Trophoblast cell (in vitro differentiated cells and primary cell): ENCODE results near the gene GNPTAB.

ENCODE experiments used
- DNase-seq, 2 donors: peaks; one replicate each; pipeline ENCODE4 v3.0.0-alpha.2; 2016
- H2AFZ ChIP-seq: 2 replicates; pipeline ENCODE4 v1.6.1; 2013; ENCODE audit warnings: low read length, moderate library complexity, mild to moderate bottlenecking; ENCODE audit not compliant: insufficient read depth, poor library complexity
- H2AK5ac ChIP-seq: 2 replicates; pipeline ENCODE4 v1.6.1; 2013; ENCODE audit warnings: mild to moderate bottlenecking, low read length
- H2BK120ac ChIP-seq: 2 replicates; pipeline ENCODE4 v1.6.1; 2013; ENCODE audit warnings: low read length, mild to moderate bottlenecking, moderate library complexity; ENCODE audit not compliant: insufficient read depth, poor library complexity
- H2BK12ac ChIP-seq: 2 replicates; pipeline ENCODE4 v1.6.1; 2013; ENCODE audit warnings: mild to moderate bottlenecking, low read length, moderate library complexity
- H2BK5ac ChIP-seq: 2 replicates; pipeline ENCODE4 v1.6.1; 2013; ENCODE audit warnings: low read length, low read depth, moderate library complexity, mild to moderate bottlenecking; ENCODE audit not compliant: poor library complexity
- H3K14ac ChIP-seq: 2 replicates; pipeline ENCODE4 v1.6.1; 2013; ENCODE audit warnings: mild to moderate bottlenecking, low read length
- H3K18ac ChIP-seq: 2 replicates; pipeline ENCODE4 v1.6.1; 2013; ENCODE audit warnings: mild to moderate bottlenecking, low read length
- H3K23ac ChIP-seq: 2 replicates; pipeline ENCODE4 v1.6.1; 2013; ENCODE audit warnings: low read length
- H3K27ac ChIP-seq: 2 replicates; pipeline ENCODE4 v1.5.1; 2013; ENCODE audit warnings: low read depth, mild to moderate bottlenecking, inconsistent platforms, low read length, moderate library complexity
- H3K27me3 ChIP-seq: 2 replicates; pipeline ENCODE4 v1.6.1; 2013; ENCODE audit warnings: inconsistent platforms, mild to moderate bottlenecking, low read length, moderate library complexity; ENCODE audit not compliant: insufficient read depth
- H3K36me3 ChIP-seq, 2 experiments: 1 replicate in 1 of 2; 2 replicates in 1 of 2; pipeline ENCODE4 v1.6.1; 2013; ENCODE audit warnings: low read length in 2 of 2, mild to moderate bottlenecking in 2 of 2, moderate library complexity in 1 of 2; ENCODE audit not compliant: insufficient read depth in 2 of 2, control insufficient read depth in 1 of 2
- H3K4ac ChIP-seq: 2 replicates; pipeline ENCODE4 v1.6.1; 2013; ENCODE audit warnings: low read depth, mild to moderate bottlenecking, low read length, moderate library complexity
- H3K4me1 ChIP-seq, 2 experiments: 1 replicate in 1 of 2; 2 replicates in 1 of 2; pipeline ENCODE4 v1.6.1; 2013; ENCODE audit warnings: low read length in 2 of 2, mild to moderate bottlenecking in 2 of 2, moderate library complexity in 1 of 2; ENCODE audit not compliant: insufficient read depth in 2 of 2, control insufficient read depth in 1 of 2
- H3K4me2 ChIP-seq: 2 replicates; pipeline ENCODE4 v1.6.1; 2013; ENCODE audit warnings: inconsistent platforms, mild to moderate bottlenecking, low read length, moderate library complexity
- H3K4me3 ChIP-seq: 2 replicates; pipeline ENCODE4 v1.5.1; 2013; ENCODE audit warnings: mild to moderate bottlenecking, low read depth, low read length, inconsistent platforms
- H3K79me1 ChIP-seq: one replicate; pipeline ENCODE4 v1.6.1; 2013; ENCODE audit warnings: low read length
- H3K79me2 ChIP-seq: 2 replicates; pipeline ENCODE4 v1.6.1; 2013; ENCODE audit warnings: low read length, mild to moderate bottlenecking; ENCODE audit not compliant: control insufficient read depth, insufficient read depth, poor library complexity
- H3K9ac ChIP-seq: 2 replicates; pipeline ENCODE4 v1.6.1; 2013; ENCODE audit warnings: mild to moderate bottlenecking, low read length
- H3K9me3 ChIP-seq: 2 replicates; pipeline ENCODE4 v1.6.1; 2013; ENCODE audit warnings: low read depth, mild to moderate bottlenecking, control low read depth, inconsistent platforms, low read length; ENCODE audit not compliant: insufficient read depth
- H4K12ac ChIP-seq: 2 replicates; pipeline ENCODE4 v1.6.1; 2013; ENCODE audit warnings: low read depth, mild to moderate bottlenecking, low read length, moderate library complexity
- H4K8ac ChIP-seq: 2 replicates; pipeline ENCODE4 v1.6.1; 2013; ENCODE audit warnings: low read depth, mild to moderate bottlenecking, low read length, moderate library complexity
- H4K91ac ChIP-seq: one replicate; pipeline ENCODE4 v1.6.1; 2013; ENCODE audit warnings: low read depth, mild to moderate bottlenecking, low read length, moderate library complexity
- WGBS: extraction: QIAGEN DNeasy Blood & Tissue Kit; methylation state at CpG from one replicate; pipeline ENCODE4 v1.1.7; 2013; ENCODE audit warnings: missing lambda C conversion rate; ENCODE audit not compliant: insufficient read length, insufficient coverage; ENCODE audit errors: extremely low coverage; 5-methylcytosine and 5-hydroxymethylcytosine counted together

Gene GNPTAB

GRCh38 chr12:101743724-101744472 lies 86.9 kb downstream of the GNPTAB start:
- Histone ChIP-seq H2BK5ac (no peak overlapping the region), H3K9me3 (no peaks in the 10 kb centered on the region), H3K79me2 (no peaks in the 10 kb centered on the region), H3K27ac (no peak overlapping the region), H2AFZ (no peak overlapping the region), H3K79me1 (no peaks in the 10 kb centered on the region), H3K4me2 (no peak overlapping the region), H3K36me3 (peaks cover 3 to 13% of the 10 kb centered on the region in 2 experiments), H3K18ac (no peak overlapping the region), H2AK5ac (no peak overlapping the region), H3K4ac (no peak overlapping the region), H3K9ac (no peak overlapping the region), H4K91ac (no peak overlapping the region), H3K27me3 (no peaks in the 10 kb centered on the region), H2BK120ac (no peak overlapping the region), H3K14ac (no peak overlapping the region), H3K4me3 (no peak overlapping the region), H3K23ac (no peak overlapping the region), H3K4me1 (no peaks in the 10 kb centered on the region), H4K8ac (no peak overlapping the region), H2BK12ac (no peak overlapping the region), H4K12ac (no peak overlapping the region)
- no peak for DNase-seq
- no CpG with 5 or more reads among the region's 10 CpGs for WGBS

GRCh38 chr12:101743242-101743641 lies 87.5 kb downstream of the GNPTAB start:
- no peak overlapping the region for H2BK5ac ChIP-seq
- H3K4ac ChIP-seq, result no peak overlapping the region
- no peak overlapping the region for H2BK120ac ChIP-seq
- peaks cover 3 to 11% of the 10 kb centered on the region in 2 experiments for H3K36me3 ChIP-seq
- H3K27ac ChIP-seq, result no peak overlapping the region
- no peak overlapping the region for H2AFZ ChIP-seq
- H3K79me1 ChIP-seq, result no peaks in the 10 kb centered on the region
- no peak overlapping the region for H2AK5ac ChIP-seq
- no peak overlapping the region for H2BK12ac ChIP-seq
- no peak overlapping the region for H3K4me2 ChIP-seq
- H3K9ac ChIP-seq, result no peak overlapping the region
- no peaks in the 10 kb centered on the region for H3K27me3 ChIP-seq
- no peak for DNase-seq
- no peaks in the 10 kb centered on the region for H3K79me2 ChIP-seq
- H4K8ac ChIP-seq, result no peak overlapping the region
- WGBS, result no CpG with 5 or more reads among the region's 1 CpG
- H3K4me3 ChIP-seq, result no peak overlapping the region
- no peak overlapping the region for H4K12ac ChIP-seq
- H3K14ac ChIP-seq, result no peak overlapping the region
- H4K91ac ChIP-seq, result no peak overlapping the region
- no peak overlapping the region for H3K23ac ChIP-seq
- H3K18ac ChIP-seq, result no peak overlapping the region
- no peaks in the 10 kb centered on the region for H3K4me1 ChIP-seq
- no peaks in the 10 kb centered on the region for H3K9me3 ChIP-seq

- Histone ChIP-seq H4K91ac (no peak overlapping the region), H4K8ac (no peak overlapping the region), H2BK12ac (no peak overlapping the region), H3K4me3 (no peak overlapping the region), H3K4me2 (no peak overlapping the region), H3K79me2 (no peaks in the 10 kb centered on the region), H3K4me1 (no peaks in the 10 kb centered on the region), H2AK5ac (no peak overlapping the region), H3K18ac (no peak overlapping the region), H3K9me3 (no peaks in the 10 kb centered on the region), H3K36me3 (peaks cover 5 to 11% of the 10 kb centered on the region in 2 experiments), H2BK120ac (no peak overlapping the region), H3K9ac (no peak overlapping the region), H2BK5ac (no peak overlapping the region), H4K12ac (no peak overlapping the region), H3K27me3 (no peaks in the 10 kb centered on the region), H3K4ac (no peak overlapping the region), H3K79me1 (no peaks in the 10 kb centered on the region), H3K27ac (no peak overlapping the region), H3K14ac (no peak overlapping the region), H3K23ac (no peak overlapping the region), H2AFZ (no peak overlapping the region)
- DNase-seq, result no peak
- WGBS, result no CpG with 5 or more reads among the region's 5 CpGs
Observed at GRCh38 chr12:101740980-101741379, 89.8 kb downstream of the GNPTAB start.

- Histone ChIP-seq H2AK5ac (no peak overlapping the region), H3K36me3 (peaks cover 5 to 11% of the 10 kb centered on the region in 2 experiments), H3K4ac (no peak overlapping the region), H3K79me2 (no peaks in the 10 kb centered on the region), H2BK5ac (no peak overlapping the region), H3K27ac (no peak overlapping the region), H3K4me2 (no peak overlapping the region), H4K12ac (no peak overlapping the region), H4K8ac (no peak overlapping the region), H3K27me3 (no peaks in the 10 kb centered on the region), H4K91ac (no peak overlapping the region), H2BK120ac (no peak overlapping the region), H3K9ac (no peak overlapping the region), H3K4me1 (no peaks in the 10 kb centered on the region), H3K23ac (no peak overlapping the region), H3K14ac (no peak overlapping the region), H3K18ac (no peak overlapping the region), H3K4me3 (no peak overlapping the region), H2AFZ (no peak overlapping the region), H3K79me1 (no peaks in the 10 kb centered on the region), H3K9me3 (no peaks in the 10 kb centered on the region), H2BK12ac (no peak overlapping the region)
- DNase-seq, result no peak
- no CpG with 5 or more reads among the region's 5 CpGs for WGBS
Observed at GRCh38 chr12:101740566-101740965, 90.2 kb downstream of the GNPTAB start.
